HFFc6 (cell line): Measurements from ENCODE around the gene CMC2. TPM values are rescaled to one million over a fixed set of nuclear protein-coding genes. Genes with fewer than 3 reads are reported as not detected.

Experiments used
- DNase-seq: peaks from one replicate; pipeline ENCODE4 v3.0.0-alpha.2; 2018
- H3K27ac Mint-ChIP-seq: 2 replicates; pipeline ENCODE4 v1.8.0; 2020; ENCODE audit warnings: mild to moderate bottlenecking, mixed read lengths
- H3K27me3 Mint-ChIP-seq: 2 replicates; pipeline ENCODE4 v1.8.0; 2021; ENCODE audit warnings: mild to moderate bottlenecking, moderate library complexity, mixed read lengths; ENCODE audit not compliant: insufficient read depth
- H3K36me3 Mint-ChIP-seq: 2 replicates; pipeline ENCODE4 v1.8.0; 2021; ENCODE audit warnings: low read depth, mixed read lengths
- H3K4me1 Mint-ChIP-seq: 2 replicates; pipeline ENCODE4 v1.8.0; 2020; ENCODE audit warnings: low read depth, mixed read lengths
- H3K4me3 Mint-ChIP-seq: 2 replicates; pipeline ENCODE4 v1.8.0; 2020; ENCODE audit warnings: mild to moderate bottlenecking, moderate library complexity, mixed read lengths
- H3K9me3 Mint-ChIP-seq: 2 replicates; pipeline ENCODE4 v1.8.0; 2020; ENCODE audit warnings: mild to moderate bottlenecking, mixed read lengths
- CTCF ChIP-seq: fragments of 200-600 bp; sonication (generic); IDR thresholded peaks from 2 replicates; pipeline ENCODE4 v1.5.0; 2021; ENCODE audit warnings: antibody characterized with exemption, mild to moderate bottlenecking
- total RNA-seq, 6 experiments: library from RNA; stranded (reverse); fragmentation: NEBNext Ultra II Directional; extraction: Animal tissue kit (Norgen Biotek cat#: 25700); gene quantifications; 2 replicates in 1 of 6; 3 replicates in 5 of 6; pipeline ENCODE4 v1.2.3, GENCODE V29; 2021

CMC2 gene
- total RNA-seq, 6 experiments from 2014 or later = 64.7 to 82.7 (median 74.8) TPM

DNA sequence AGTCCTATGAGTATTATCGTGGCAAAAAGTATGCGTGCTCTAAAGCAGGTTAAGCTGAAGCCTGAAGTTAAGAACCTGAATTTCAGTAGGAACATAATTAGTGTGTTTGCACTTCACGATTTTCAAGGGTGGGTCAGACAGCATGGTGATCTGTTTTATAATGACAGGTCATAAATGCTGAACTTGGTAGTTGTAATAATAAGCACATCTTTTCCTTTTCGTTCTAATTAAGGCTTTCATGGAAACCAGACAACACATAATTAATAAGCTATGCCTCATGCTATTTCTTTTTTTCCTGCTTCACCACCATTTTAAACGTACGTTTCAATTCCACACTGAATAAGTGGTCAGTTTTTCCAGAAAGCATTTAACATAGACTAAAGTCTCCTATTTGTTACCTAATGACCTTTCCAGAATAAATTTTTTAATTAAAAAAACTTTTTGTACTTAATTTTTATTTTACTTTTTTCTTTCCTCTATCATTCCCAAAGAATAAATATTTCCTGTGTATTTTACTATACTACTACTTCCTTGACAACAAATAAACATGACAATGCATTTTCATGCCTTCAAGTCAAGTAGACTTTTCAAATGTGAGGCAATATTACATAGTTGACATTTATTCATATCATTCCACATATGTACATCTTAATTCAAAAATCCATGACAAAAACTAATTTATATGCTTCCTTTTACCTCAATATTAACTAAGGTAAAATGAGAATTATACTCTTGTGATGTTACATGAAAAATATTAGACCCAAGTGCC, 22.4 kb downstream of the CMC2 start:
- H3K4me3 Mint-ChIP-seq = no peak overlapping the region
- no peak for DNase-seq
- H3K36me3 Mint-ChIP-seq = peaks cover 8% of the 10 kb centered on the region
- H3K4me1 Mint-ChIP-seq = peaks cover 26% of the 10 kb centered on the region
- no peaks in the 10 kb centered on the region for H3K27me3 Mint-ChIP-seq
- no peak for TF ChIP-seq CTCF
- peak overlapping the region; percentile 38; the same call in 1 of the 2 replicates for H3K27ac Mint-ChIP-seq
- H3K9me3 Mint-ChIP-seq = no peaks in the 10 kb centered on the region

DNA sequence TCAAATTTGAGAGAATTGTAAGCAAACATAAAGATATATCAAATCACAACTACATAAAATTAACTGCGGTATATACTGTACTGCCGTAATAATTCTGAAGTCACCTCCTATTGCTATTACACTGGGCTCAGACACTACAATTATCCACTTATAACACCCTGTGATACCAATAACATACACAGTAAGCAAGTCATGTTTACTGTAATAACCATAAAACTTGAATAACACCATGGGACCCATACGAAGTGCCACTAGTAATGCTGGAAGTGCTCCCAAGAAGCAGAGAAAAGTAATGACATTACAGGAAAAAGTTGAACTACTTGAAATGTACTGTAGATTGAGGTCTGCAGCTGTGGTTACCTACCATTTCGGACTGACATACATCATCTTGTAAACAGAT, 24.0 kb downstream of the CMC2 start:
- Mint-ChIP-seq H3K36me3 (peaks cover 19% of the 10 kb centered on the region), H3K27me3 (no peaks in the 10 kb centered on the region), H3K4me3 (no peak overlapping the region), H3K9me3 (no peaks in the 10 kb centered on the region), H3K4me1 (peaks cover 29% of the 10 kb centered on the region), H3K27ac (no peak overlapping the region)
- TF ChIP-seq CTCF = no peak
- no peak for DNase-seq

GRCh38 chr16:80981103-80981502, 25.6 kb downstream of the CMC2 start:
- Mint-ChIP-seq H3K4me3 (no peak overlapping the region), H3K4me1 (peaks cover 30% of the 10 kb centered on the region), H3K9me3 (no peaks in the 10 kb centered on the region), H3K27ac (no peak overlapping the region), H3K36me3 (peaks cover 27% of the 10 kb centered on the region), H3K27me3 (no peaks in the 10 kb centered on the region)
- TF ChIP-seq CTCF = no peak
- no peak for DNase-seq

GRCh38 chr16:80976946-80977345, 29.7 kb downstream of the CMC2 start:
- DNase-seq = no peak
- no peak for TF ChIP-seq CTCF
- Mint-ChIP-seq H3K36me3 (peaks cover 32% of the 10 kb centered on the region), H3K9me3 (no peaks in the 10 kb centered on the region), H3K27me3 (no peaks in the 10 kb centered on the region), H3K27ac (peak overlapping the region; percentile 50), H3K4me3 (no peak overlapping the region), H3K4me1 (peaks cover 38% of the 10 kb centered on the region)

DNA sequence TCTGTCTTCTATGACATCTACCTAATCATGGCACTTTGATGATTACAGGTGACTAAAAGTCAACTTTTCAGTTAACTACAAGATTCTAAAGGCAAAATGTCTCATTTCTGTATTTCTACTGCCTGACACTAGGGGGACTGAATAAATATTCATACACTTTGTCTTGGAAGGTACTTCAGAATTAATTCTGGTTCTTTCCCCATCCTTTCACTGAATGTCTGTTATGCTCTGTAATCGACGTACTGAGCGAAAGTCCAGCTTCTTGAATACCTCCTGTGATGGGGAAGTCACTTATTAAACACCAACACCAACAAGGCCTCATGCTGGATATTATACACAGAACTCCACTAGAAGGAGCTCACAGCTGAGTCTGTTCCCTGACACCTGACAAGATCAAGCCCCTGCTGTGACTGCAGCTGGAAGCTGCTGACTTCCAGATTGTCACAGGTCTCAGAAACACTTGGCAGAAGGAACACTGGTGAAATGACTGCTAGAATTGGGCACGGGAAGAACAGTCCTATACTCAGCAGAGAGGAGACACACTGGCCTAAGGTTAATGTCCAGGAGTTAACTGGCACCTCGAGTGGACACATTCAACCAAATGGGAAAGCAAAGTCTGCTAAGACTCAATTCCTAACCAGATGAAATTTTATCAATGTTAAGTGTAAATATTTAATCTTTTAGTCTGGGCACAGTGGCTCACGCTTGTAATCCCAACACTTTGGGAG, 31.9 kb downstream of the CMC2 start:
- H3K9me3 Mint-ChIP-seq = no peaks in the 10 kb centered on the region
- peak overlapping the region; percentile 36; the same call in 1 of the 2 replicates for H3K27ac Mint-ChIP-seq
- no peak for DNase-seq
- peaks cover 24% of the 10 kb centered on the region for H3K36me3 Mint-ChIP-seq
- H3K27me3 Mint-ChIP-seq = no peaks in the 10 kb centered on the region; the same call in 1 of the 2 replicates
- no peak overlapping the region for H3K4me3 Mint-ChIP-seq
- TF ChIP-seq CTCF = peak; percentile 78
- peaks cover 37% of the 10 kb centered on the region for H3K4me1 Mint-ChIP-seq
